B cell (primary cell): ENCODE data around the gene GLUD1.
"Not testable (repeated sequence)": the region's sequence is repeated elsewhere in the genome, so short reads cannot be mapped to it uniquely, and the experiment has no call there.

Experiments
- EZH2 ChIP-seq: IDR thresholded peaks from 2 replicates; pipeline ENCODE4 v1.6.1; 2012; ENCODE audit warnings: borderline replicate concordance, low read depth, mild to moderate bottlenecking, moderate library complexity, low read length; ENCODE audit not compliant: insufficient read depth, poor library complexity, severe bottlenecking
- TF ChIP-seq, protein P1 (sequence below): fragments of 200-600 bp; IDR thresholded peaks from one replicate; pipeline ENCODE4 v1.8.0; 2022; ENCODE audit warnings: antibody characterized with exemption, mild to moderate bottlenecking

DNA sequence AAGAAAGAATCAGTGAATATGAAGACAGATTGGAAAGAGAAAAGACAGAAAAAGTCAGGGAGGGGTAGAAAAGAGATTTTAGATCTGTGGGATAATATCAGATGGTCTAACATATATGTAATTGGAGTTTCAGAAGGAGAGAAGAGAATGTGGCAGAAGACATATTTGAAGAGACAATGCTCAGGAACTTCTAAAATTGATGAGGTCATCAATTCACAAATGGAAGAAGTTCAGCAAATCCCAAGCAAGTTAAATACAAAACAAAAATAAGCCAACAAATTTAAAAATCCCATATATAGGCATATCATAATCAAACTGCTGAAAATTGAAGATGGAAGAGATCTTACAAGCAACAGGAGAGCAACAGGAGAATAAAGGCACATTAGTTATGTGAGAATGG, 42.8 kb upstream of the GLUD1 start:
- TF ChIP-seq, protein P1, sequence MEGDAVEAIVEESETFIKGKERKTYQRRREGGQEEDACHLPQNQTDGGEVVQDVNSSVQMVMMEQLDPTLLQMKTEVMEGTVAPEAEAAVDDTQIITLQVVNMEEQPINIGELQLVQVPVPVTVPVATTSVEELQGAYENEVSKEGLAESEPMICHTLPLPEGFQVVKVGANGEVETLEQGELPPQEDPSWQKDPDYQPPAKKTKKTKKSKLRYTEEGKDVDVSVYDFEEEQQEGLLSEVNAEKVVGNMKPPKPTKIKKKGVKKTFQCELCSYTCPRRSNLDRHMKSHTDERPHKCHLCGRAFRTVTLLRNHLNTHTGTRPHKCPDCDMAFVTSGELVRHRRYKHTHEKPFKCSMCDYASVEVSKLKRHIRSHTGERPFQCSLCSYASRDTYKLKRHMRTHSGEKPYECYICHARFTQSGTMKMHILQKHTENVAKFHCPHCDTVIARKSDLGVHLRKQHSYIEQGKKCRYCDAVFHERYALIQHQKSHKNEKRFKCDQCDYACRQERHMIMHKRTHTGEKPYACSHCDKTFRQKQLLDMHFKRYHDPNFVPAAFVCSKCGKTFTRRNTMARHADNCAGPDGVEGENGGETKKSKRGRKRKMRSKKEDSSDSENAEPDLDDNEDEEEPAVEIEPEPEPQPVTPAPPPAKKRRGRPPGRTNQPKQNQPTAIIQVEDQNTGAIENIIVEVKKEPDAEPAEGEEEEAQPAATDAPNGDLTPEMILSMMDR, result not testable (repeated sequence)
- TF ChIP-seq EZH2, result not testable (repeated sequence)
